Caco-2 (cell line): ENCODE measurements around the gene FARP1. TPM values are rescaled to one million over a fixed set of nuclear protein-coding genes. Genes with fewer than 3 reads are reported as not detected.
A peak's percentile ranks its signal among the peaks of the same experiment; 100 is the strongest.

Experiments used
- BruUV-seq: library from RNA; stranded (reverse); fragments of 400-500 nt; replicated peaks from 2 replicates; lab custom pipeline; 2021; lab: Mats Ljungman, UMichigan
- CTCF ChIA-PET: fragments of 300-600 bp; sonication (Branson Sonifier 250); formaldehyde crosslinking; loops from one replicate; lab custom pipeline; 2022; ENCODE audit warnings: antibody characterized with exemption; lab: Charles Lee
- POLR2A ChIA-PET: fragments of 300-600 bp; sonication (Branson Sonifier 250); formaldehyde crosslinking; loops from one replicate; lab custom pipeline; 2022; ENCODE audit warnings: antibody characterized with exemption; lab: Charles Lee
- DNase-seq, 2 experiments: peaks; one replicate each; pipeline versions ENCODE4 v3.0.0 to v3.0.0-alpha.2; 2020 to 2022
- H3K27me3 ChIP-seq: replicated peaks from 2 replicates; pipeline ENCODE4 v1.6.0; 2011; ENCODE audit warnings: low read length; ENCODE audit not compliant: control insufficient read depth, insufficient read depth
- H3K36me3 ChIP-seq: 2 replicates; pipeline ENCODE4 v1.5.1; 2011; ENCODE audit warnings: low read length; ENCODE audit not compliant: control insufficient read depth, insufficient read depth
- H3K4me1 ChIP-seq: fragments of 250-450 bp; sonication (Bioruptor Pico); 2 replicates; pipeline ENCODE4 v1.5.1; 2020; ENCODE audit warnings: mild to moderate bottlenecking
- H3K4me3 ChIP-seq: 2 replicates; pipeline ENCODE4 v1.5.1; 2011; ENCODE audit warnings: low read depth, mild to moderate bottlenecking, control low read depth, low read length
- H3K9me3 ChIP-seq: fragments of 250-450 bp; sonication (Bioruptor Pico); 2 replicates; pipeline ENCODE4 v1.5.1; 2020; ENCODE audit warnings: mild to moderate bottlenecking, moderate library complexity
- H3K27ac Mint-ChIP-seq: one replicate; pipeline ENCODE4 v1.8.0; 2022; ENCODE audit warnings: mixed read lengths; ENCODE audit not compliant: unreplicated experiment
- H3K27me3 Mint-ChIP-seq: one replicate; pipeline ENCODE4 v1.8.0; 2022; ENCODE audit warnings: mixed read lengths; ENCODE audit not compliant: insufficient read depth, unreplicated experiment
- H3K36me3 Mint-ChIP-seq: one replicate; pipeline ENCODE4 v1.8.0; 2022; ENCODE audit warnings: mild to moderate bottlenecking, mixed read lengths; ENCODE audit not compliant: insufficient read depth, unreplicated experiment
- H3K4me1 Mint-ChIP-seq: one replicate; pipeline ENCODE4 v1.8.0; 2022; ENCODE audit warnings: low read depth, mixed read lengths; ENCODE audit not compliant: unreplicated experiment
- H3K4me3 Mint-ChIP-seq: one replicate; pipeline ENCODE4 v1.8.0; 2022; ENCODE audit warnings: mild to moderate bottlenecking, moderate library complexity, mixed read lengths; ENCODE audit not compliant: unreplicated experiment
- H3K9me3 Mint-ChIP-seq: one replicate; pipeline ENCODE4 v1.8.0; 2022; ENCODE audit warnings: mixed read lengths; ENCODE audit not compliant: unreplicated experiment
- CTCF ChIP-seq, 2 experiments: fragments of 200-600 bp in 1 of 2; IDR thresholded peaks; 1 replicate in 1 of 2; 2 replicates in 1 of 2; pipeline versions ENCODE4 v1.5.1 to v1.8.0; 2011 to 2022; ENCODE audit warnings: antibody characterized with exemption in 1 of 2, control low read depth in 1 of 2, inconsistent platforms in 1 of 2, low read depth in 1 of 2, low read length in 1 of 2, mild to moderate bottlenecking in 1 of 2, moderate library complexity in 1 of 2; ENCODE audit not compliant: insufficient read depth in 1 of 2, severe bottlenecking in 1 of 2, unreplicated experiment in 1 of 2
- intact Hi-C: fragments of 100-400 bp; cut with micrococcal nuclease; formaldehyde crosslinking; loops from one replicate; pipeline ENCODE4 v1.10.0; 2022; ENCODE audit not compliant: unreplicated experiment
- total RNA-seq: library from RNA; stranded (reverse); gene quantifications from 2 replicates; pipeline ENCODE4 v1.2.3, GENCODE V29; 2022

FARP1 gene
- total RNA-seq, 1 experiment from 2014 or later = 189 TPM

- H3K4me1 Mint-ChIP-seq = no peaks in the 10 kb centered on the region
- DNase-seq = no peak
- Histone ChIP-seq H3K4me3 (no peak overlapping the region), H3K27me3 (no peaks in the 10 kb centered on the region), H3K36me3 (peaks cover 3% of the 10 kb centered on the region; the same call in 1 of the 2 replicates), H3K4me1 (no peaks in the 10 kb centered on the region), H3K9me3 (no peaks in the 10 kb centered on the region)
- POLR2A ChIA-PET = no interaction called here
- no peak overlapping the region for H3K27ac Mint-ChIP-seq
- H3K36me3 Mint-ChIP-seq = peaks cover 90% of the 10 kb centered on the region
- H3K27me3 Mint-ChIP-seq = no peaks in the 10 kb centered on the region
- H3K4me3 Mint-ChIP-seq = no peak overlapping the region
- no peaks in the 10 kb centered on the region for H3K9me3 Mint-ChIP-seq
- BruUV-seq = no TSS peak
- no peak for TF ChIP-seq CTCF (IDR thresholded peaks at IDR 0.05; ENCODE audit: insufficient read depth in 1 of 2, low read depth in 1 of 2, low read length in 1 of 2, severe bottlenecking in 1 of 2, unreplicated experiment in 1 of 2)
- intact Hi-C loops = no loop called here
- CTCF ChIA-PET = no interaction called here
Measured at GRCh38 chr13:98384739-98385138, 241.8 kb downstream of the FARP1 start.

- no peak for DNase-seq
- Mint-ChIP-seq H3K36me3 (peaks cover 93% of the 10 kb centered on the region), H3K4me1 (no peaks in the 10 kb centered on the region), H3K4me3 (no peak overlapping the region), H3K27me3 (no peaks in the 10 kb centered on the region), H3K27ac (no peak overlapping the region), H3K9me3 (no peaks in the 10 kb centered on the region)
- no peaks in the 10 kb centered on the region for H3K9me3 ChIP-seq
- no peak overlapping the region for H3K4me3 ChIP-seq
- no peaks in the 10 kb centered on the region for H3K27me3 ChIP-seq
- H3K36me3 ChIP-seq = peaks cover 5% of the 10 kb centered on the region; the same call in 1 of the 2 replicates
- H3K4me1 ChIP-seq = no peaks in the 10 kb centered on the region
- intact Hi-C loops = no loop called here
- ChIA-PET CTCF (interaction anchor here (0.6 kb wide), 1 partner anchor 288 kb away, joined by 3 read pairs; no protein-coding TSS in a partner anchor), POLR2A (no interaction called here)
- no TSS peak for BruUV-seq
- no peak for TF ChIP-seq CTCF (IDR thresholded peaks at IDR 0.05; ENCODE audit: insufficient read depth in 1 of 2, low read depth in 1 of 2, low read length in 1 of 2, severe bottlenecking in 1 of 2, unreplicated experiment in 1 of 2)
Measured at GRCh38 chr13:98385606-98386005, 242.7 kb downstream of the FARP1 start.

GRCh38 chr13:98386637-98387036, 243.7 kb downstream of the FARP1 start:
- Histone ChIP-seq H3K36me3 (peaks cover 5% of the 10 kb centered on the region; the same call in 1 of the 2 replicates), H3K9me3 (no peaks in the 10 kb centered on the region), H3K4me1 (no peaks in the 10 kb centered on the region), H3K4me3 (no peak overlapping the region), H3K27me3 (no peaks in the 10 kb centered on the region)
- Mint-ChIP-seq H3K4me3 (no peak overlapping the region), H3K27me3 (no peaks in the 10 kb centered on the region), H3K27ac (peak overlapping the region; percentile 37), H3K4me1 (no peaks in the 10 kb centered on the region), H3K36me3 (peaks cover 92% of the 10 kb centered on the region), H3K9me3 (no peaks in the 10 kb centered on the region)
- no peak for DNase-seq
- BruUV-seq = no TSS peak
- POLR2A ChIA-PET = no interaction called here
- TF ChIP-seq CTCF (IDR thresholded peaks at IDR 0.05; ENCODE audit: insufficient read depth in 1 of 2, low read depth in 1 of 2, low read length in 1 of 2, severe bottlenecking in 1 of 2, unreplicated experiment in 1 of 2) = no peak
- intact Hi-C loops = no loop called here
- CTCF ChIA-PET = no interaction called here
